Measurements from ENCODE around the gene SP140L. TPM values are rescaled to one million over a fixed set of nuclear protein-coding genes. Genes with fewer than 3 reads are reported as not detected.
"Not testable (repeated sequence)": the region's sequence is repeated elsewhere in the genome, so short reads cannot be mapped to it uniquely, and the experiment has no call there.

Gene SP140L
- total RNA-seq, 1 donor from 2014 or later, result 6.1 TPM

DNA sequence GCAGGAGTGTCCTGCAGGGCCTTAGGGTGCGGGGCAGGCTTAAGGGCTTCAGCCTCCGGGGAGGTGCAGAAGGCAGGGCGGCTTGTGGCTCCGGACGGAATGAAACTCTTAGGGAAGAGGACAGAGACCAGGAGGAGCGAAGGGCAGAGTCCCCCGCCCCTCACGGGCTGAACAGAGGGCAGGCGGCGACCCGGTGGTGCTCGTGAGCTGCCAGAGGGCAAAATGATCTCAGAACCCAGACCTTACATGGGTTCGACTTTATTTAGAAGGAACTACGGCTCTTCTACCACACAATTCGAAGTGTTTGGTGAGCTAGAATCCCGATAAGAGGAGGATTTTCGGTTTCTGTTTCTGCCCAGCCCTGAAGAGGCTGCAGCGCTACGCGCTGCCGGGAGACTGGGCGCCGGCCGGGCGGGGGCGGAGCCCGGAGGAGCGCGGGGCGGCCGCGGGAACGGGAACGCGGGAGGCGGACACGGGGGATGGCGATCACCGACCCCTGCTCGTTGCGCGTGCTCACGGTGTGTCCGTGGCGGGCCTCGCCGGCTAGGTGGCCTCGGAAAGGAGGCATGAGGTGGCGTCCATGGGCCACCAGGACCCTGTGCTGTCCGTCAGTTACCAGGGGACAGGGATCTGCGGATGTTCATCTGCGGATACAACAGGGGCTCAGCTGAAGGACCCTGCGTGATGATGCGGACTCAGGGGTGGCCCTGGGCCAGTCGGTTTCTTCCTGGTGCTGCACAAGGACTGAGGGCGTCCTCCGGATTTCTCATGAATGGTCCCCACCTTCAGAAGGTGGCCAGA lies 84.8 kb downstream of the SP140L start:
- ATAC-seq (peak; percentile 83), DNase-seq (ENCODE audit: missing footprints) (peak; percentile 82)
- intact Hi-C loops (cut with DNase I), result no loop called here

DNA sequence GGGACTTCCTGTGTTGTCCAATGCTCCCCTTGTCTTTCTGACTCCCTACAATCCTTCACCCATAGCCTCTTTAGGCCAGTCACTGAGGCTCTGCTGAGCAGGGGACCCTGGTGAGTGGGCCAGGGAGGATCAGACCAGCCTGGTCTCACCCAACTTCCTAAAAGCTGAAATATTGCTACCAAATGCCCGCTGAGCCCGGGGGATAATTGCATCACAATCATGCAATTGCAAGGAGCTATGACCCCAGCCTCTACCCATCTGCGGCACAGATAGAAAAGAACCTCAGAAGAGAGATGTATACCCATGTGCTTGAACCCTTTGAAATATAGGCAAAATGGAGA lies 85.3 kb downstream of the SP140L start:
- ATAC-seq (no peak), DNase-seq (ENCODE audit: missing footprints) (no peak)
- intact Hi-C loops (cut with DNase I), result no loop called here

DNA sequence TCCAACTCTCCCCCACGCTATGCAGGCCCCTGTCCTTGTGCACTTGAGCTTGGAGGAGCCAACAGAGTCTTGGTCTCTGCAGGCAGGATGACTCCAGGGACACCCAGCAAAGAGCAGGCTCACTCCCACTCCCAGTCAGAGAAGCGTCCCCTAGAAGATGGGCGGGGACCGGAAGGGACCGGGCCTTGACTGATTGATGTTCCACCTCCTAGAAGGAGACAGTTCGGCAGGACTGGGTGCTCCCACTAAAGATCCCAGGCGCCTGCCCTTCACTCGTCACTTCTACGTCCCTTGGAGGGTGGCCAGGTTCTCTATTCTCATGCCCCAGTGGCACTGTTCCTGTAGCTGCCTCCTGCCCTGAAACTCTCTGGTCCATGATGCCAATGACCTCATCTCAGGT lies 85.9 kb downstream of the SP140L start:
- DNase-seq (ENCODE audit: missing footprints) (no peak), ATAC-seq (no peak)
- intact Hi-C loops (cut with DNase I), result no loop called here

DNA sequence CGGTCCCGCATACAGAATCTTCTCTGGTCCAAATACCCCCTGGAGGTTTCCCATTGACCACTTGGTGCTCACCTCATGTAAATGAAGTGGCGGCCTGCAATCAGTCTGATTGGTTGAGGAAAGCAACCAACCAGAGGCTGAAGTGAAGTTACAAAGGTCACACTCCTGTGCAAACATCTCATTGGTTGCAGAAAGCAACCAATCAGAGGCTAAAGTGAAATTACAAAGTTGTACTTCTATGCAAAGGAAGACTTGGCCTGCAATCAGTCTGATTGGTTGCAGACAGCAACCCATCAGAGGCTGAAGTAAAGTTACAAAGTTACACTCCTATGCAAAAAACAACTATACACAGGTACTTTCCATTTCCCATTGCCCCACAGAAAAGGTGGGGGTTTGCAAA lies 86.5 kb downstream of the SP140L start:
- DNase-seq (ENCODE audit: missing footprints) (no peak), ATAC-seq (no peak)
- intact Hi-C loops (cut with DNase I), result no loop called here

DNA sequence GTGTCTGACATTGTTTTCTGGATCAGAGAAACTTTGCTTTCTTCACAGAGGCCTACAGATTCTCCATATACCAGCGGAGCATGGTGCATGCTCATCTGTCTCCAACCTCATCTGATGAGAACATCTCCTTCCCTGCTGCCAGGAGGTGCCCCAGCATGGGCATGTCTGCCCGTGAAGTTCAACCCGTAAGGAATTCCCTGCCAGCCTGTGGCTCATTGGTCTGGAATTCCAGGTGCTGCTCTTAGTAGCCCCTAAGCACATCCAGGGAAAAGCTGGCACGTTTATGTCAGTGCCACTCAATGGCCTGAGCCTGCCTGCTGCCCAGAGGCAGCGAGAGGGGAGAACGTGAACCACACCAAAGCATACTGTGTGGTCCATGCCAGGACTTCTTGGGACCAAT lies 87.3 kb downstream of the SP140L start:
- intact Hi-C loops (cut with DNase I), result no loop called here
- ATAC-seq, result no peak
- DNase-seq (ENCODE audit: missing footprints), result no peak

DNA sequence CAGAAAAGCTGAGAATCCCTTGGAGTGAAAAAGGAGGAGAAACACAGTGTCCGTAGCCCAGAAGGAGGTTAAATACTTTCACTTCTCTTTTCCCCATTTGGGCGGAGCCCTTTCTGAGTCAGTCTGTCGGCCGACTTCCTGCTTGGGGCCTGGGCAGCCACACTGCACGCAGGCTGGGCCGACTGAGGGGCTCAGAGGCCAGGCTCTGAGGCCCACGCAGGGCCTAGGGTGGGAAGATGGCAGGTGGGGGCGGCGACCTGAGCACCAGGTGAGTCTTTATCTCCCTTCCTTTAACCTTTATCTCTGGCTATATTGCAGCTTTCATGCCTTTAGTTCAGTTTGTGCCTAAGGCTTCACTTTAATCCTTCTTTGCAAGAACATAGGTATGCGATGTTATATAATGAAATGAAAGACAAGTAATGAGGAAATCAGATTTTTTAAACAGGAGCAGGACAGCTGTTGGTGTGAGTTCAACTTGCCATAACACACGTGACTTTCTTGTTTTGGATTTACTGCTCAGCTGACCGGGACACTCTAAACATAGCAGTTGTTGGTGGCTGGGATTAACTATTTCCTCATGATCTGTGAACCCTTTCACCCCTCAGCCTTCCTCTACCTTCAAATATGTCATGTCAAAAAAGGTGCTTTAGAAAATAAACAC lies 89.2 kb downstream of the SP140L start, which contains the start of gene SP100:
SP100 (plus strand) TSS at position 141 of the 661 bp plus-strand sequence; CDS start at position 237, 96 bp downstream.
- peak; percentile 88 for DNase-seq (ENCODE audit: missing footprints)
- intact Hi-C loops (cut with DNase I), result no loop called here
- peak; percentile 85 for ATAC-seq

DNA sequence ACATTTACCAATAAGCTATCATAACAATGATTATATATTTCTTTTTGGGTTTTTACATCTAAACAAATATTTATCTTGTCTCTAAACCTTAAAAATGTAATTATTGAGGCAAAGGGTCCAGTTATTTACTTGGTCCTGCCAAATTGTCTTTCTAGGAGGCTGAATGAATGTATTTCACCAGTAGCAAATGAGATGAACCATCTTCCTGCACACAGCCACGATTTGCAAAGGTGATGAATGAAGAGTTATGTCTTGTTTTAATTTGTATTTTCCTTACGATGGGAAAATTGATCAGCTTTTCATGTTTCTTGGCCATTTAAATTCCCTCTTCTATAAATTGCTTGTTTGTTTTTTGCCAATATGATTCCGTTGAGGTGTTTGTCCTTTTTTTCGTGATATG lies 90.4 kb downstream of the SP140L start:
- no peak for DNase-seq (ENCODE audit: missing footprints)
- intact Hi-C loops (cut with DNase I), result no loop called here
- no peak for ATAC-seq

DNA sequence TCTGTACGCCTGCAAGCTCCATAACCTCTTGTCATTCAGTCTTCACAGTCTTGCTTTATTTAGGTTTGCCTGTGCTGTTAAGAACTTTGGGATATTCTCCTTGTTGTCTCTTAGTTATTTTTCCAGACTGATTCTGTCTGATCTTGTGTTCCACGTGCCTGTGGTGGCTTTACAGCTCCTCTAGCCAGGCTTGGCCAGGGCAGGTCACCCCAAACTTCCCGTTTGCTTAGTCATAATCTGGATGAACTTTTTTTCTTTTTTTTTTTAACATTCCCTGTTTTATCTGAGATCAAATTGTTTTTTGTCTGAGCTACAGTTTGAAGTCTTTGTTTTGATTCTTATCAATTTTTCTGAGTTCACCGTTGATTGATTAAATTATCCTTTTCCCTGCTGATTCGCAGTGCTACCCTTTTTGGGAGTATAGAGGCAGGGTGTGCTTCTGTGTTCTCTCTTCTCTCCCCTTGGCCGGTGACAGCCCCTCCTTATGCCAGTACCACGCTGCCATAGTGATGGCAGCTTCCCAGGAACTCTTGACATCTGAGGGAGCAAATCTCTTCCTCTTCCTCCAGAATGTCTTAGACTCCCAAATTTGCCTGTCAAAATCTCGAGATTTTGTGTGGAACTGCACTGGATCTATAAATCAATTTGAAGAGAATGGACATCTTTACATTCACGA lies 91.5 kb downstream of the SP140L start:
- ATAC-seq (no peak), DNase-seq (ENCODE audit: missing footprints) (no peak)
- intact Hi-C loops (cut with DNase I), result no loop called here

DNA sequence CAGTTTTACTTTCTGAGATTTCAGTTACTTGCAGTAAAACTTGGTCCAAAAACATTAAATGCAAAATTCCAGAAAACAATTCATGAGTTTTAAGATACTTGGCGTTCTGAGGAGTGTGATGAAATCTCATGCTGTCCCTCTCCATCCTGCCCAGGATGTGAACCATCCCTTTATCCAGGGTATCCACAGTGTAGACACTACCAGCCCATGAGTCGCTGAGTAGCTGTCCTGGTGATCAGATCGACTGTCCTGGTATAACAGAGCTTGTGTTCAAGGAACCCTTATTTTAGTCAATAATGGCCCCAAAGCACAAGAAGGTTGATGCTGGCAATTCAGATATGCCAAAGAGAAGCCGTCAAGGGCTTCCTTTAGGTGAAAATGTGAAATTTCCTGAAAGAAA lies 92.2 kb downstream of the SP140L start:
- DNase-seq (ENCODE audit: missing footprints) (no peak), ATAC-seq (no peak)
- intact Hi-C loops (cut with DNase I), result no loop called here

DNA sequence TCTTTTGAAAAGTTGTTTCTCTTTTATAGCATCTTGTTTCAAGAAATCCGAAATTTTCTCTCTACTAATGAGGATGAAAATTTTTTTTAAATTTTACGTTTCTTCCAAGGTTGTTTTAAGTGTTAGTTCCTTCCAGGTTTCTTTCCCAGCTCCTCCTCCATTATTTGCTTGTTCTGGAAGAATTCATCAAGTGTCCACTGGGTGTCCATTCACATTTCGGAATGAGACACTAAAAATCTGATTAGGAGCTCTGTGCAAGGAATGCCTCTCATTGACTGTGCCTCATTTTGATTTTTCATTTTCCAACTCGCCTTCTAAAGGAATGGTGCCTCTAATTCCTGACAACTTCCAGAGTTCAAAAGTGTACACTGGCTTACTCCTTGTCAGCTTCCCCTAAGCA lies 95.2 kb downstream of the SP140L start:
- ATAC-seq (no peak), DNase-seq (ENCODE audit: missing footprints) (no peak)
- intact Hi-C loops (cut with DNase I), result no loop called here

DNA sequence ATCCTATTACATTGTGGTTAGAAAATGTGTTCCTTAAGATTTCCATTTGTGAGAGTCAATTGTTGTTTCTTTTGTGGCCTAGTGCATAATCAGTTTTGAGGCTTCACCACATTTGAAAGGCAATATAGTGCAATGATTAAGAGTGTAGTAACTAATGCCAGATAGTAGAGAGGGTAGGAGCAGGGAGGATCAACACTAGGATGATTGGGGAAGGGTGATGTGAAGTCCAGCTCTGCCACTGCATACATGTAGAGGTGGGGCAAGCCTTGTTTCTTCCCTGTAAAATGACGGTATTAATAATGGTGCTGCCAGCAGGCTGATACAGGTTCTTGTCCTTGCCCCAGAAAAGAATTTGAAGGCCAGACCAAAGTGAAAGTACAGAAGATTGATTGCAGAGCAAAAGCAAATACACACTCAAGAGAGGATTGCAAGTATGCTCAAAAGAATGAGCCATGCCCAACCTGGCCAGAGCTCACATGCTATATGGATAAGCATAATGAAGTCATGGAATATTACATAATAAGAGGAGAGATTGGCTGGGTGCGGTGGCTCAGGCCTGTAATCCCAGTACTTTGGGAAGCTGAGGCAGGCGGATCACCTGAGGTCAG lies 97.0 kb downstream of the SP140L start:
- DNase-seq (ENCODE audit: missing footprints) (no peak), ATAC-seq (no peak)
- intact Hi-C loops (cut with DNase I), result no loop called here

DNA sequence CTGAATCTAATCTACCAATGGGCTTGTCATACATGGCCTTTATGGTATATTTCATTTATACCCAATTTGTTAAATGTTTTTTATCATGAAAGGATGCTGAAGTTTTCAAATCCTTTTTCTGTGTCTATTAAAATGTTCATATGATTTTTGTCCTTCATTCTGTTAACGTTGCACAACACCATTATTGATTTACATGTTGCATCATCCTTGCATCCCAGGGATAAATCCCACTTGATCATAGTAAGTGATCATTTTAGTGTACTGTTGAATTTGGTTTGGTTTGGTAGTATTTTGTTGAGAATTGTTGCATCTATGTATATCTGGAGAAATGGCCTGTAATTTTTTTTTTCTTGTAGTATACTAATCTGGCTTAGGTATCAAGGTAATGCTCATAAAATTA lies 98.4 kb downstream of the SP140L start:
- ATAC-seq, result no peak
- DNase-seq (ENCODE audit: missing footprints), result no peak
- intact Hi-C loops (cut with DNase I), result no loop called here

DNA sequence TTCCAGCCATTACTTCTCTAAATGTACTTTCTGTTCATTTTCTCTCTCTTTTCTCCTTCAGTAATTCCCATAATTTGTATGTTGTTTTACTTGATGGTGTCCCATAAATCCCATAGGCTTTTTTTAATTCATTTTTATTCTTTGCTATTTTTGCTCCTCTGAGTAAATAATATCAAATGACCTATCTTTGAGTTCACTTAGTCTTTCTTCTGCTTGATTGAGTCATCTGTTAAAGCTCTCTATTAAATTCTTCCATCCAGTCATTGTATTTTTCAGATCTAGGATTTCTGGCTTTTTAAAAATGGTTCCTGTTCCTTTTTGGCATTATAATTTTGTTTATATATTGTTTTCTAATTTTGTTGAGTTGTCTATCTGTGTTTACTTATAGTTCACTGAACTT lies 102.5 kb downstream of the SP140L start:
- DNase-seq (ENCODE audit: missing footprints) (no peak), ATAC-seq (no peak)
- intact Hi-C loops (cut with DNase I), result no loop called here

DNA sequence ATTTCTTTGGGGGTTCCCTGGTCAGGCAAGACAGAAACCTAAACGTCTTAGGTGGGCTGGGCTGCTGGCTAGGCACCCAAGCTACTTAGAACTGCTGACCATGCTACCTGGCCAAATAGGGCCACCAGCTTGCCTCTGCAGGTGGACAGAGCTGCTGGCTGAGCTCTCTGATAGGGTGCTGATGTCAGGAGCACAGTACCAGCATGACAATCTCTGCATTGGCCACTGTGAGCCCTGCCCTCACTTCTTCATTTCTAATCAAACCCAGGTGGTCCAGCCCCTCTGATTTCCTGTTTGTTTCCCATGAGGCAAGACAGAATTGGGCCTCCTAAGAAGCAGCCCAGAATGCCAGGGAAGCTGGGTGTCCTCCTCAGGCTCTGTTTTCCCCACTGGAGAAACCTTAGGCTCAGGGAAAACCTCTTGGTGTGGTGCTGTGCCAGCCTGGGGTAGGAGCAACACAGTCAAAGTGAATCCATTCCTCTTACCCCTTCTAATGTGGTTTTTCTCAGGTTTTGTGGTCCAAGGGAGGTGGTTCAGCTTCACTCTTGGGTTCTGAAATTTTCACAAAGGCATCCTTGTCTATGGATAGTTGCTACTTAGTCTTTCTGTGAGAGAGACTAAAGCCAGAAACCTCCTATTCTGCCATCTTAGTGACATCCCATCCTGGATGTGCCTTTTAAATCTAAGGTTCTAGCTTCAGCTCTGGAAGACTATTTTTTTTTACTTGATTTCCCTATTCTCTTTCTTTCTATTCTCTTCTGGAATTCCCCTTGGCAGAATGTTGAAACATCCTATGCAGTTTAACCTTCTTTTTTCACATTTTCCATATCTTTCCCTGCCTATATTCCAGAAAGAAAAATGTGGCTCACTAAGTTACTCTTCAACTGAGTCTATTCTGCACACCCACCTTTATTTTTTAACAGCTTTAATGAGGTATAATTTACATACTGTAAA lies 104.2 kb downstream of the SP140L start:
- ATAC-seq, result no peak
- intact Hi-C loops (cut with DNase I), result no loop called here
- no peak for DNase-seq (ENCODE audit: missing footprints)

DNA sequence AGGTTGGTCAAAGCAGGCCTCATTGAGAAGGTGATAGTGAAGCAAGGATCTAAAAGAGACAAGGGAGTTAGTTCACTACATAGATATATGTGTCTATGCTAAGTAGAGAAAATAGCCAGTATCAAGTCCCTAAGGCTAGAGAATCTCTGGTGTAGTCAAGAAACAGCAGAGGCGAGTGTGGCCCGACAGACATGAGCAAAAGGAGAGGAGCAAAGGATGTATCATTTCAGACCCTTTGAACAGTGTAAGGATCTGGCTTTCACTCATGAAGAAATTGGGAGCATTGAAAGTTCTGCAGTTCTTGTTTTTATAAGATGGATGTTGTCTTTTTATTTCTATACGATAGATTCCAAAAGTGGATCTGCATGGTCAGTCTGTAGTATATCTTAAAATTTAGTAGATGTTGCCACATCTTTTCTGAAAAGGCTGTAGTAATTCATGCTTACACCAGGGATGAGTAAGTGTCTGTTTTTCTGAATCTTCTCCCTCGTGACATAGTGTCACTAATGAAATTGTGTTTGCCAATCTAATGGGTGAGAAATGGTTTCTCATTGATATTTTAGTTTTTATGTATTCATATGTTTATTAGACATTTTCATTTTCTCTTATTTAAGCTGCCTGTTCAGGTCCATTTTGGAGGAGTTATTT lies 107.8 kb downstream of the SP140L start:
- ATAC-seq (no peak), DNase-seq (ENCODE audit: missing footprints) (no peak)
- intact Hi-C loops (cut with DNase I), result no loop called here

DNA sequence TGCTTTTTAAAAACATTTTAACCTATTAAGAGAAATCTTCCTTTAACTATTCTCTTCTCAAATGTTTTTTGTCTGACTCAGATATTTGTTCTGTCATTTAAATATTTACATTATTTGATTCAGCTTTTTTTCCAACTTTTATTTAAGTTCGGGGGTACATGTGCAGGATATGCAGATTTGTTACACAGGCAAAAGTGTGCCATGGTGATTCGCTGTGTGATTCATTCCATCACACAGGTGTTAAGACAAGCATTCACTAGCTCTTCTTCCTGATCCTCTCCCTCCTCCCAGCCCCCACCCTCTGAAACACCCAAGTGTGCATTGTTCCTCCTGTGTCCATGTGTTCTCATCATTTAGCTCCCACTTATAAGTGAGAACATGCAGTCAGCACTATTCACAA lies 108.4 kb downstream of the SP140L start:
- intact Hi-C loops (cut with DNase I), result no loop called here

DNA sequence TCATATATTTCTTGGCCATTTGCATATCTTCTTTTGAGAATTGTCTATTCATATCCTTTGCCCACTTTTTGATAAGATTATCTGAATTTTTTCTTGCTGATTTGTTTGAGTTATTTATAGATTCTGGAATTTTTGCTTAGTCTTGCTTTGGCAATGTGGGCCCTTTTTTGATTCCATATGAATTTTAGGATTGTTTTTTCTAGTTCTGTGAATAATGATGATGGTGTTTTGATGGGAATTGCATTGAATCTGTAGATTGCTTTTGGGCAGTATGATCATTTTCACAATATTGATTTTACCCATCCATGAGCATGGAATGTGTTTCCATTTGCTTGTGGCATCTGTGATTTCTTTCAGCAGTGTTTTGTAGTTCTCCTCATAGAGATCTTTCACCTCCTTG lies 112.1 kb downstream of the SP140L start:
- intact Hi-C loops (cut with DNase I); DNase-seq (ENCODE audit: missing footprints); ATAC-seq: not testable (repeated sequence)

More for the DNA sequence above, 108.4 kb downstream of the SP140L start:
- ATAC-seq (no peak), DNase-seq (ENCODE audit: missing footprints) (no peak)

DNA sequence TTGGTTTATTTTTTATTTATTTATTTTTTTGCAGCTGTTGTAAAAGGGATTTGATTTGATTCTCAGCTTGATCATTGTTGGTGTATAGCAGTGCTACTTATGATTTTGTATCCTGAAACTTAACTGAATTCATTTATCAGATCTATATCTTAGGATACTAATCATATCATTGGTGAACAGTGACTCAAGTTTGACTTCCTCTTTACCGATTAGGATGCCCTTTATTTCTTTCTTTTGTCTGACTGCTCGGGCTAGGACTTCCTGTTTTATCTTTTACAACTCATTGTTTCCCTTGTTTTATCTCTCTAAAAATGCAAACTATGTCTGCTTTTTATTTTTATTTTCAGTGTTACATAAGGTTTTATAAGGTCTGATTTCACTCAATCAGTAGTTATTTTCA lies 112.6 kb downstream of the SP140L start:
- no peak for ATAC-seq
- intact Hi-C loops (cut with DNase I), result no loop called here
- DNase-seq (ENCODE audit: missing footprints), result no peak
